Ammon's horn (tissue), 1 donor: ENCODE results near the gene ACSL4.
"Not testable (repeated sequence)": the region's sequence is repeated elsewhere in the genome, so short reads cannot be mapped to it uniquely, and the experiment has no call there.

Source experiments
- DNase-seq: peaks from one replicate; pipeline ENCODE4 v3.0.0-alpha.2; 2016; ENCODE audit warnings: low spot score

The ACSL4 gene

DNA sequence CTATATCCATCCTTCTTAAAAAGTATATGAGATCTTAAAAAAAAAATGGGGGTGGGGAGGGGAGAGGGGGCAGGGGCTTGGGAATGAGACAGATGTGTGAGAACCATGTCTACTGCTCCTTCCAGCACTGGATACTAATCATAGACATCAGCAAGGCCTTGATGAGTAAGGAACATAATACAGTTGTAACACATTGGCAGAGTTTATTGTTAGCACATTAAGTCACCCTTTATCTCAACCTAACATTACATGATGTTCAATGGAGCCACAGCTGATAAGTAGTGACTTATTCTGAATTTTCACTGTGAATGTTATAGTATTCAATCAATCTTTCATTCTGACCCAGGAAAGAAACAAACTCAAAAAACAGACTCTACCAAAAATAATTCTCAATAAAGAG lies 60.8 kb downstream of the ACSL4 start:
- no peak for DNase-seq

DNA sequence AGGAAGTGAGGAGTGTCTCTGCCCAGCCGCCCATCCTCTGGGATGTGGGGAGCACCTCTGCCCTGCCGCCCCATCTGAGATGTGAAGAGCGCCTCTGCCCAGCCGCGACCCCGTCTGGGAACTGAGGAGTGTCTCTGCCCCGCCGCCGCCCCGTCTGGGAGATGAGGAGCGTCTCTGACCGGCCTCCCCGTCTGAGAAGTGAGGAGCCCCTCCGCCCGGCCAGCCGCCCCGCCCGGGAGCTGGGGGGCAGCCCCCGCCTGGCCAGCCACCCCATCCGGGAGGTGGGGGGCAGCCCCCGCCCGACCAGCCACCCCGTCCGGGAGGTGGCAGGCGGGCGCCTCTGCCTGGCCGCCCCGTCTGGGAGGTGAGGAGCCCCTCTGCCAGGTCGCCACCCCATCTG lies 61.9 kb downstream of the ACSL4 start:
- not testable (repeated sequence) for DNase-seq

DNA sequence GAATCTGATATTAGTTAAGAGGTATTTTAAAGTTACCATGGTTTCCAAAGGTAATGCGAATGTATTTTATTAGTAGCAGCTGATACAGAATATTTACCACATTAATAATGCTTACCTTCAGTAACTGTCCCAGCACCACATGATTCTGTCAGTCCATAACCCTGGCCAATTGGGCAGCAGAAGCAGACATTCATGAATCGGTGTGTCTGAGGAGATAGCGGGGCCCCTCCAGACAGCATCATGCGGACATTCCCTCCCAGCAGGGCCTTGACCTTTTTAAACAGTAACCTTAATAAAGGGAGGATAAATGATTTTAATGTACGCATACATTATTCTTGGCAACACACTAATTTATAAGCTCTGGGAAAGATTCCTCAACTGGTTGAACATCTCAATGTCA lies 65.1 kb downstream of the ACSL4 start:
- DNase-seq, result no peak

DNA sequence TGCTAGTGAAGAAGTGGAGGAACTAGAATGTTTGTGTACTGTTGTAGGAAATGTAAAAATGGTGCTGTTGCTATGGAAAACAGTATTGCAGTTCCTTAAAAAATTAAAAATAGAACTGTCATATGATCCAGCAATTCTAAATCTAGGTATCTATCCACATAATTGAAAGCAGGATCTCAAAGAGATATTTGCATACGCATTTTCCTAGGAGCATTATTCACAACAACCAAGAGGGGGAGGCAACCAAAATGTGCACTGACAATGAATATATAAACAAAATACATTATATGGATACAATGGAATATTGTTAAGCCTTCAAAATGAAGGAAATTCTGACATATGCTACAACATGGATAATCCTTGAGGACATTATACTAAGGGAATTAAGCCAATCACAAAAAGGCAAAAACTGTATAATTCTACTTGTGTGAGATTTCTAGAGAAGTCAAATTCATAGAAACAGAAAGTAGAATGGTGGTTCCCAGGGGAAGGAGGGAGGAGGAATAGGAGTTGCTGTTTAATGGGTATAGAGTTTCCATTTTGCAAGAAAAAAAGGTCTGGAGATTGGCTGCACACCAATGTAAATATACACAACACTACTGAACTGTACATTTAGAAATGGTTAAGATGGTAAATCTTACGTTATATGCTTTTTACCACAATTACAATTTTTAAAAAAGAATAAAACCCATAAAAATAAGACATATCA lies 72.5 kb downstream of the ACSL4 start:
- DNase-seq, result no peak

DNA sequence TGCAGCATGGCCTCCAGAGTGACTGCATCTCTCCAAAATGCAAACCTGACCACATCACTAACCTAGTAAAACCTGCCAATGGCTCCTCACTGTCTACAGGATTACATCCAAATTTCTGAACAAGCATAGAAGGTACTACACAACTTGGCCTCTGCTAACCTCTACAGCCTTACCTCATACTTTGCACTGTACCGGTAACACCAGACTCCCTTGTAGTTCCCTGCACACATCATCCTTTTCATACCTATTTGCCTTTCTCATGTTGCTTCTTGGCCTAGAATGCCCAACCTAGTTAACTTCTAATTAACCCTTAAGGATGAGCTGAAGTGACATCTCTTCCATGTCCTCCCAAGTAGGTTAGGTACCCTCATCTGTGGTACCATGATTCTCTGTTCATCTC lies 74.7 kb downstream of the ACSL4 start:
- no peak for DNase-seq

DNA sequence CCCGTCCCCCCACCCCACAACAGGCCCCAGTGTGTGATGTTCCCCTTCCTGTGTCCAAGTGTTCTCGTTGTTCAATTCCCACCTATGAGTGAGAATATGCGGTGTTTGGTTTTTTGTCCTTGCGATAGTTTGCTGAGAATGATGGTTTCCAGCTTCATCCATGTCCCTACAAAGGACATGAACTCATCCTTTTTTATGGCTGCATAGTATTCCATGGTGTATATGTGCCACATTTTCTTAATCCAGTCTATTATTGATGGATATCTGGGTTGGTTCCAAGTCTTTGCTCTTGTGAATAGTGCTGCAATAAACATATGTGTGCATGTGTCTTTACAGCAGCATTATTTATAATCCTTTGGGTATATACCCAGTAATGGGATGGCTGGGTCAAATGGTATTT lies 75.7 kb downstream of the ACSL4 start:
- not testable (repeated sequence) for DNase-seq

DNA sequence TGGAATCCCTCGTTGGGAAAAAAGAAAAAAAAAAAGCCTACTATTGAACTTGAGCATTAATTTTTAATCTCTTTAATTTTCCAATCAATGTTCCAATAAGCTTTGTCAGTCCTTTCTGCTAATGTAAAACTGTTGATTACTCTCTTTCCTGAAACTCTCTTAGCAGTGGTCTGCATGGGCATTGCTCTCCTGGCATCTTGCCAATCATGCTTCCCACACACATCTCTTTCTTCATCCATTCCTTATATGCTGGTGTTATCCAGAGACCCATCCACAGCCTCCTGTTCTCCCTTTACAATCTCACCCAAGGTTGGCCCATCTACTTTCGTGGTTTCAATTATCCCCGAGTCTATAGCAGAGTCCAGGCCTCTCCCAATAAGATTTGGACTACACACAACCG lies 76.3 kb downstream of the ACSL4 start:
- no peak for DNase-seq

DNA sequence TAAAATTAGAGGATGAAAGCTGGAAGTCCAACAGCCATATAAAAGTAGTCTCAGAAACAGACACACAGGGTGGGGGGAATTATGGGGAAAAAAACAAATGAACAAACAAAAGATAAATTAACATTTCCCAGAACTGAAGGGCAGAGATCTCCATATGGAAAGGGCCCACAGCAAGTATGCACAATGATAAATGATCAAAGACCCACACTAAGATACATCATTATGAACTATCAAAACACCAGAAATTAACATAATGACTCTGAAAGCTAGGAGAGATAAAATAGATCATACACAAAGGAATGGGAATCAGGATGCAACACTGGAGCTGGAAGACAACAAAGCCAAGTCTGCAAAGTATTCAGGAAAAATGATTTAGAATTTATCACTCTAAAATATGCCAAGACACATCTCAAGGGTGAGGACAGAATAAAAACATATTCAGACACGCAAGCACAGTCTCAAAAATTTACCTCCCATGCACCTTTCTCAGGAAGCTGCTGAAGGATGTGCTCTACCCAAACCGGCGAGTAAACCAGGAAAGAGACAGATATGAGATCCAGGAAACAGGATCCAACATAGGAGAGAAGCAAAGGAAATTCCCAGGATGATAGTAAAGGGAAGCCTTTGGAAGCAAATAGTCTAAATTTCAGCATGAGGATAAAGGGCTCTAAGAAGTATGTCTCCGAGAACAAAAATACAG lies 77.4 kb downstream of the ACSL4 start:
- DNase-seq, result no peak

DNA sequence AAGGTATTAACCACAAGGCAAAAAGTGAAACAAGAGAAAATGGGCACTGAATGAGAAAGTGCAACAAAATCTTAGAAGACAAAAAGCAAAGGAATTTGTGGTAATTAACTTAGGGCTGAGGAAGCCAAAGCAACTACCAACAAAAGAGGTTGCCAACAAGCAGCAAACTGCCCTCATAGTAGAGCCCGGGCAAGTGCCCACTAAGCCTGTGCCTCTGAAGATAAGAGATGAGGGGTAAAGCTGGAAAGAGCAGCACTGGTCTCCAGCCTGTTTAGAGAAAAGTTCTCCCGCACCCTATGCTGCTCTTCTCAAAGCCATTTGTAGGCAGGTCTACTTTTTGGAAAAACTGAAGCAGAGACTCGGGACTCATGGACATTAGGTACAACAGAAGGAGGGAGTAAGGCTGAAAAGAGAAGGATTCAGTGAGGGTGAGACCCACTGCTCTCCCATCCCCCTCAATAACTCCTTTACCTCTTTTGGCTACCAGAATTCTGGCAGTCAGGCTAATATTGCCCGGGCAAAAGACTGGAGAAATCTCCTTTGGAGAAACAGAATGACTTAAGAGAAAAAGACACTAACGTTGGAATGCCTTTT lies 78.4 kb downstream of the ACSL4 start:
- no peak for DNase-seq

DNA sequence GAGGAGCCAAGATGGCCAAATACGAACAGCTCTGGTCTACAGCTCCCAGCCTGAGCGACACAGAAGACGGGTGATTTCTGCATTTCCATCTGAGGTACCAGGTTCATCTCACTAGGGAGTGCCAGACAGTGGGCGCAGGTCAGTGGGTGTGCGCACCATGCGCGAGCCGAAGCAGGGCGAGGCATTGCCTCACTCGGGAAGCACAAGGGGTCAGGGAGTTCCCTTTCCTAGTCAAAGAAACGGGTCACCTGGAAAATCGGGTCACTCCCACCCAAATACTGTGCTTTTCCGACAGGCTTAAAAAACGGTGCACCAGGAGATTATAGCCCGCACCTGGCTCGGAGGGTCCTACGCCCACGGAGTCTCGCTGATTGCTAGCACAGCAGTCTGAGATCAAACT lies 88.4 kb downstream of the ACSL4 start:
- DNase-seq, result not testable (repeated sequence)

DNA sequence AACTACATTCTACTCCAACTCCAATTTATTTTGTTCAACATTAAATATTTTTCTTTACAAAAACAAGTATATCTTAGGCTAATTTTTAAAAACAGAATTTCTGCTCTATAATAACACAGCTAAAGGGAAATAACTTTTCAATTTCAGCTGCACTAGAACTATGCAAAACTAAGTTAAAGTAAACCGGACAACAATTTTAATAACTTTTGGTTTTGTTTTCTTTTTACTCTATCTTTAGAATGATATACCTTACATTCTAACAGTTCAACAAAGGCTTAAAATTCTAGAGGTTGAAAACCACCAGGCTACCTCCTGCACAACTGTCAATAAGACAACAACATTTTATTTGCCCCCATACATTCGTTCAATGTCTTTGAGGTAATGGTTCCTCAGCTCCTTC lies 89.4 kb downstream of the ACSL4 start:
- DNase-seq, result no peak

DNA sequence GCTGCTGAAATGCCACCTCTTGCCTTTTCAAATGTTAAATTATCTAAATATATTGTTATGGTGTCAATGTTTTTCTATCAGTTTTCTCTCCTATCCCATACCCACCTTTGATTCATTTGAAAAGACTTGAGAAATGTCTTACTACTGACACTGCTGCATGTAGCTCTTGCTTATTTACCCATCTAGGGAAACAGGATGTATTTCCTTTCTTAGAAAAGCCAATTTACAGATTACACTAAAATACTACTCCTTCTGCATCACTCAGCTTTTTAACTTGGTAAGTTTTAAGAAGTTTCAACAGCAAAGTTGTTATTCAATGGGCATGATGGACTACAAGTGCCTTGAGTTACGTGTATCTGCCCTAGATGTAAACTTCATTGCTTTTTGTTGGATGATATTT lies 94.9 kb downstream of the ACSL4 start:
- no peak for DNase-seq

DNA sequence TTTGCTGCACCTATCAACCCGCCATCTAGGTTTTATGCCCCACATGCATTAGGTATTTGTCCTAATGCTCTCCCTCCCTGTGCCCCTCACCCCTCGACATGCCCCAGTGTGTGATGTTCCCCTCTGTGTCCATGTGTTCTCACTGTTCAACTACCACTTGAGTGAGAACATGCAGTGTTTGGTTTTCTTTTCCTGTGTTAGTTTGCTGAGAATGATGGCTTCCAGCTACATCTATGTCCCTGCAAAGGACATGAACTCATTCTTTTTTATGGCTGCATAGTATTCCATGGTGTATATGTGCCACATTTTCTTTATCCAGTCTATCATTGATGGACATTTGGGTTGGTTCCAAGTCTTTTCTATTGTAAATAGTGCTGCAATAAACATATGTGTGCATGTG lies 95.6 kb downstream of the ACSL4 start:
- not testable (repeated sequence) for DNase-seq

DNA sequence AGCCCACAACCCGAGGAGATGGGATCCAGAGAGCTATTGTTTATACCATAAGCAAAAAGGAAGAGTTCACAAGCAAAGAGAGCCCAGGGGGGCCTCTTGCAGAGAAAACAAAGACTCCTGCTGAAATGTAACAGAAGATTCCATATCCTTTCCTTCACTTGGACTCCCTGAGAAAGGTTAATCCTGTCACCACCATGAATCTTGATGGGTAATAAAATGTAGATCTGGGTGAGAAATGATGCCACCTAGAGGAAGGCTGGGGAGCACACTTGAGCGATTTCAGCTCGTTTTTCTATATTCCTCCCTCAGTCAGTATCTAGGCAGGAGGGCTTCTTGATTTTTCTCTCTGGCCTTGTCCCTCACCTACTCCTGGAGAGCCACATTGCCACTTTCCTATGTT lies 97.9 kb downstream of the ACSL4 start:
- DNase-seq, result peak; percentile 2

DNA sequence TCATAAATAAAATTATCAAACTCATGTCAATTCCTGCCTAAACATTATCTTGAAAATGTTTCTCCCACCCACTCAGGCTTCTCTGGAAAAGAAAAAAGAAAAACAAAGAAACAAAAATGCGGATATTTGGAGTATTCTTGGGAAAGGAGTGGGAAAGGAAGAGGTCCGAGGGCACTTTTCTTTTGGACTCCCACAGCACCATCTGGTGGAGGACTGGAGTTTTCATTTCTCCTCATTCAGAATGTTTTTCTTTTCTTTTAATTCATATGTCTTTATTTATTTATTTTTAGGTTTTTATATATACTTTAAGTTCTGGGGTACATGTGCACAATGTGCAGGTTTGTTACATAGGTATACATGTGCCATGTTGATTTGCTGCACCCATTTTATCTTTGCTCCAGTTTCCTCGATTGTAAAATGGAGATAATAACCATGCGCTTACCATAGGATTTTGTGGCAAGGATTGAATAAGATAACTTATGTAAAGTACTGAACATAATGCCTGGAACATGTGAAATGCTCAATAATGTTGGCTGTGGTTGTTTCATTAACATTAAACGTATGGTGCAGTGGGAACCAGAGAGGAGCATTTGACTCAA lies 100.1 kb downstream of the ACSL4 start:
- peak; percentile 13 for DNase-seq

DNA sequence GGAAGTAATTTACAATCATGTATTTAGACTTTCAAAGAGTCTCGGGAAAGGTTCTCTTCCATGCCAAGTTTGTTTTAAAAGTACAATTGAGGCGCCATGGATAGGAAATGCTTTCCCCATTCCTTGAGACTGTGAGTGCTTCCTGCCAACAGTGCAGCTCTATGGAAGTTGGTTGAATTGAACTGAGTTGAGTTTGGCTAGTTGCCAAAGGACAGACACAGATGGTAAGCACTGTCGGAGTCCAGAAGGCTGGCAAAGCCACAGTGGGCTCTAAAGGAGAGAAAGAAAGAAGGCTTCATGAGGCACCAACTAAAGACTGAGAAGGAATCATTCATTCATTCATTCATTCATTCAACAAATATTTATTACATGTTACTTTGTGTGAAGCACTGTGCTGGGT lies 103.7 kb downstream of the ACSL4 start:
- peak; percentile 56 for DNase-seq

DNA sequence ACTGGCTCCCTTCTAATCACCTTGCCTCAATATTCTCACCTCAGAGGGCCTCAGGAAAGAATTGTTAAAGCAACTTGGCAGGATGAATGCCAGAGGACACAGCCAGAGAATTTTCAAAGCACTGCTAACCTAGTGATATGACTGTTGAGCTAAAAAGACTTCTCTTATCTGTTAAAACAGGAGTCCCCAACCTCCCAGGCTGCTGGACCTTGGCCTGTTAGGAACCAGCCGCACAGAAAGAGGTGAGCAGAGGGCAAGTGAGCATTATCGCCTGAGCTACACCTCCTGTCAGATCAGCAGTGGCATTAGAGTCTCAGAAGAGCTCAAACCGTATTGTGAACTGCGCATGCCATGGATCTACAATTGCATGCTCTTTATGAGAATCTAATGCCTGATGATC lies 106.4 kb downstream of the ACSL4 start:
- DNase-seq, result no peak

DNA sequence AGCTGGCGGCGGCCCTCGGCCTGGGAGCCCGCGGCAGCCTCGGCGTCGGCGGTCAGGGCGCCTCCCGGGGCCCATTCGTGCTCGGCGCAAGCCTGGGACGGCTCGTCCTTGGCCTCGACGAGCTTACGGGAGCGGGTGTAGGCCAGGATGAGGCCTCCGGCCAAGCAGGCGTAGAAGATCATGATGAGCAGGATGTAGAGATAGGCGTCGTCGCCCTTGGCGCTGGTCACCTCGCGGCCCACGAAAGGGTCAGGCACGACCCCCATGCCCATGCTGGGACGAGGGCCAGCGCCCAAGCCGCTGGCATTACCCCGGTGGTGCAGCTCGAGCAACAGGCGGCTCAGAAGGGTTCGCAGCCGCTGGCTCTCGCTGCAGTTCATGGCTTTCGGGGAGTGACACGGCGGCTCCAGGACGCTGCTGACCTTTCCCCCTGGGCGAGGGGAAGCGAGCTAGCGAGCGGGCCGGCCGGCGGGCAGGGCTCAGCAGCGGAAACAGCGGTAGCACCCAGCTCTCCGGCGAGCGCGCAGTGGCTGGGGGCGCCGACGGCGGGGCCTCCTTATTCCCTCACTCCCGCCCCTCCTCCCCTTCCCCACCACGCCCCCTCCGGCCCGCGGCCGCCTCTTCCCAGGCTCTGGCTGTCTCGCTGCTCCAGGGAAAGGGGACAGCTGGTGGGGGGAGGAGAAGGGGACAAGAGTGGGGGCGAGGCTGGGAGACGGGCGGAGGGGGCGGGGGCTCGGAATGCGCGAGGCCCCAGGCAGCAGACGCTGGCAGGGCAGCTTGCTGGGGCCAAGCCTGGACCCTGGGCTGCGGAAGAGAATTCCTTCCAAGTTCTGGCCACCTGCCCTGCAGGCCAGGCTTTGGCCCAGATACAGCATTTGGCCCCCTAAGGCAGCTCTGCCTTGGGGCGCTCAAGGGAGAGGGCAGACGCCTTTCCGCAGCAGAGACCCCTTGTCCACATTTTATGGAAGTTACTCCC lies 108.1 kb downstream of the ACSL4 start, which contains the start of gene KCNE5:
KCNE5 (minus strand) TSS at position 532 of the 976 bp plus-strand sequence; CDS start at position 380, 152 bp downstream.
- peak; percentile 3 for DNase-seq

DNA sequence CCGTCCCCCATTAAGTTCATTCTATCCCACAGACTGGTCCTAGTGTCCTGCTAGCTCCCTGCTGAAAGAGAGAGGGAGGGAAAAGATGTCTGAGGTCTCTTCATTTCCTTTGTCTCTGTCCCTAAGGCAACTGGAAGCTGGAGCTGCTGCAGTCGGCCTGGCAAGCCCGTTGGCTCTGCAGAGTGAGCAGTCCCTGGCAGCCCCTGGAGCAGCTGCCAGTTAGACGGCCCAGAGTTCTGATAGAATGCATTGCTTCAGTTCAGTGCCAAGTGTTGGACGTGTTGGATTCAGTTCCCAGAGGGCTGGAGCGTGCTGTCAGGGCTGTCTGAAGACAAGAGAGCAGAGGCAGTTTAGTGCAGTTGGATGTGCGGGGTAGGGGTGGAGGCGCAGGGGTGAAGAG lies 109.1 kb downstream of the ACSL4 start:
- peak; percentile 42 for DNase-seq

DNA sequence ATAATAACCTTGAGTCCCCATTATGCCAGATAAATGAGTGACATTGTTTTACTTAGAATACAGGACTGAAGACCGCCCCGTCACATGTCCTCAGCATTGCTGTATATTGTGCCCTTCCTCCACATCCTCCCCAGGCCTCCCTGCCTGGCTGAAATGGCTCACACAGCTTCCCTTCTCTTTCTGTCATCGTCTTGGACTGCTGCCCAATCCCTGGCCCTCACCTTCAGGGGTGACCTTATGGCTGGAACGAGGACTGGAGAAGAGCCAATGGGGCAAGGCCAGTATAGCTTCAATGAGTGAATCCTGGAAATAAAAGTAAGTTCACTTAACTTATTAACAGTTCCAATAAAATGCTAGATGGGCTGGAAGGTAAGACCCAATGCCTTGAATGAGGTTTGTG lies 110.8 kb downstream of the ACSL4 start:
- no peak for DNase-seq

DNA sequence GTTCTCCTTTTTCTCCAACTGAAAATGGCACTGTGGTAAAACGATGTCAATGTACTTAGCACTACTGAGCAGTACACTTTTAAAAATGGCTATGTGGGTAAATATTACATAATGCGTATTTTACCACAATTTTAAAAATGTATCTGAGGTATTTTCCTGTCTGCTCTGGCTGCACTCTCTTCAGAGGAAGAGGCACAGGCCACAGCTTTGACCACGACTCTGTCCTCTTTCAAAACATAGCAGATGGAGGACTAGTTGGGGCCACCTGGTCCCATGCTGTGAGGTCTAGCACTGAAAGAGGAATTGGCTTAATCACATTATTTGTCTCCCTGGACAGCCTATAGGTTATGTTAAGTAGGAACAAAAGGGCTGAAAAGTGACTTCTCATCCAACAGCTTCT lies 113.3 kb downstream of the ACSL4 start:
- DNase-seq, result no peak

DNA sequence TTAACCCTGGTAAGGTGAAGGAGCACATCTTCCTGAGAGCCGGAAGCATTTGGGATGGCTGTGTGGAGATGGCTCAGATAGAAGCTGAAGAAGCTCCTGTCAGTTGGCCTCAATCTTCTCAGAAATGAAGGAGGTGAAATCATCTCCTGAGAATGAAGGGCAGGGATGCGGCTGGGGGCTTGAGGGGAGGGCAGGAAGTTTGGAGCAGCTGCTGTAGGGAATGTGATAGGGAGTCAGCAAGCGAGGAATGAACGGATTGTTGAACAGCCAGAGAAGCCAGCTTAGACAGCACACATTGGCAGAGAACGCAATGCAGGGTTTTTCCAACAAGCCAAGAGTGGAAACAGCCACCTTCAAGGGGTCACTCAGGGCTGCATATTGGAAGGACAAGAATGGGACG lies 118.1 kb downstream of the ACSL4 start:
- no peak for DNase-seq
